ENCODE results near the gene ERICH6B.

Gene ERICH6B

DNA sequence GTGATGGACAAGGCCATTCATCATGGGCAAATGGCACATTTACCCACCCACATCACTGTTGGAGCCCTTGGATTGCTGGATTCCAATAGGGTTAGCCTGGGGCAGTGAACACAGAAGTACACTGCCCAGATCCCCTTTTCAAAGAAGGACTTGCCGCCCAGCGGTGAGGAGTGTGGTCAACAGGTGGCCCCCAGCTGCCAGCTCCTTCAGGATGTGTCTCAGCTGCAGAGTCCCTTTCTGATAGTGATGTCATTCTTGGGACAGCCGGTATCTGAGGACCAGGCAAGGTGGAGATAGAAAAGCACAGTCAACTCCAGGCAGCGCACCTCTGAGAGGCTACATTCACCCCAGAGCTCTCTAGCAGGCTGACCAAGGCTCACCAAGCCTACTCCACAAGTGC lies 16.9 kb downstream of the ERICH6B start:
- DNase-seq, result no peak

- no peak for DNase-seq
Observed at GRCh38 chr13:45596800-45597475, 18.6 kb downstream of the ERICH6B start.

- DNase-seq, result no peak
Observed at GRCh38 chr13:45595965-45596364, 19.6 kb downstream of the ERICH6B start.

DNA sequence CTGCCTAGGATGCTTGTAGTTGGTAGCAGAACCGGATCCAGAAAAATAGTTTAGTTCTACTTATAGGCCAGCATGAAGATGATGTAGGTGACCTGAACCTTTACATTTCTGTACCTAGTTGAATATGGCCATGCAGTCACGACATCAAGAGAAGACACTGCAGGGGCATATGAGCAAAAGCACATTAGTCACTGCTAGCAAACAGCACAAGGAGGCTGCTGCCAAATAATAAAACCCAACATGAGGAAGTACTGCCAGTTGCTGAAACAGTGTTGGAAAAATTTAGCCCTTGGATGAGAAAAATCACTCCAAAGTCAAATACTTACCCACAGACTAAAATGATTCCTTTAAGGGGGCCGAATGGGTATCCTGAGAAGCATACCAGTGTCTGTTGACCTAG lies 20.8 kb downstream of the ERICH6B start:
- no peak for DNase-seq

DNA sequence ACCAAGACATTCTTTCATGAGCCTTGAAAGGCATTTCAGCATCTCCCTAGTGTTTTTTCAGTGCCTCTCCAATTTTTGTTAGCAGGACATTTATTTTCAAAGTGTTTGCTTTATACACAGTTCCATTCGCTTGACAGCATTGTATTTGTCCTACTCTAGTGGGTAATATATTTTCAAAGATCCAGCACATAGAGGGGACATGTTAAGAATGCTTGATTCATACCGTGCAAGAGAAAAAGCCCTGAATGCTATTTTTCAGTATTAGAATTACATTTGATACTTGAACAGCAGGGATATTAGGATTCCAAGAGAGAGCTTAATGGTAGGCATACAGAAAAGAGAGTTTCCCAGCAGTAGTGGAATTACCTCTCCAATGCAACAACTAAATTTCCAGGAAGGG lies 21.3 kb downstream of the ERICH6B start:
- no peak for DNase-seq

GRCh38 chr13:45592758-45593157 lies 22.8 kb downstream of the ERICH6B start:
- DNase-seq, result no peak

GRCh38 chr13:45590066-45590465 lies 25.5 kb downstream of the ERICH6B start:
- DNase-seq, result no peak

DNA sequence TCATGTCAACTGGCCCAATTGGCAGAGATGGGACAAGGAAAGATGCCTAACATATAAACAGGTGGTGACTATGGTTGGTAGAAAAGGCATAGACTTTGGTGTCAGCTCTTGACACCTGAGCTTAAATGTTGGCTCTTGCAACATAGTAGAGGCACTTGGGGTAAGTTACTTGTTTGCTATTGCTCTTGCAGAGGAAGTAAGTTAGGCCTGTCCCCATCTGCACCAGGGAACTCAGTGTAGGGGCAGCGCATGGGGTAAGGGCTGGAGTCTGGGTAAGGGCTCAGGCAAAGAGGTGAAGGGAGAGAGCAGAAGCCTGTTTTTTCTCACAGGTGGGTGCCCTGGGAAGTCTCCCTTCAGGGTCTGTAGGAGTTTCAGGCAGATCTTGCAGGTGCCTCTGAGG lies 27.6 kb downstream of the ERICH6B start:
- no peak for DNase-seq

GRCh38 chr13:45584816-45585215 lies 30.7 kb downstream of the ERICH6B start:
- no peak for DNase-seq

GRCh38 chr13:45582408-45583076 lies 33.0 kb downstream of the ERICH6B start:
- DNase-seq, result no peak

GRCh38 chr13:45576466-45576865 lies 39.1 kb downstream of the ERICH6B start:
- DNase-seq, result no peak

DNA sequence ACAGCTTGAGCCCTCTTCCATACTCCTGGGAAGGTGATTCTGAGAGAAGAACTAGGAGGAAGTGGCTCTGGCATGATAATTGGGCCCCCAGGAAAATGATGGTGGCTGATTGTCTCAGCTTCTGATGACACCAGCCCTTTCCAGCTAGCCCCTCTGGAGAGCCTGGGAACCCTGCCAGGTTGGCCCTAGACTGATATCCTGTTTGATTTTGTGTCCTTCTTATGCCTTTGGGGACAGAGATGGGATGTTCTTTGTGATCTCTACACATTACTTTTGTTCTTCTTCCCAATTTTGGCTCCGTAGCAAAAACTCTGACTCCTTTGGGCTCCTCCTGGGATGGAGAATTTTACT lies 39.7 kb downstream of the ERICH6B start:
- DNase-seq, result no peak

DNA sequence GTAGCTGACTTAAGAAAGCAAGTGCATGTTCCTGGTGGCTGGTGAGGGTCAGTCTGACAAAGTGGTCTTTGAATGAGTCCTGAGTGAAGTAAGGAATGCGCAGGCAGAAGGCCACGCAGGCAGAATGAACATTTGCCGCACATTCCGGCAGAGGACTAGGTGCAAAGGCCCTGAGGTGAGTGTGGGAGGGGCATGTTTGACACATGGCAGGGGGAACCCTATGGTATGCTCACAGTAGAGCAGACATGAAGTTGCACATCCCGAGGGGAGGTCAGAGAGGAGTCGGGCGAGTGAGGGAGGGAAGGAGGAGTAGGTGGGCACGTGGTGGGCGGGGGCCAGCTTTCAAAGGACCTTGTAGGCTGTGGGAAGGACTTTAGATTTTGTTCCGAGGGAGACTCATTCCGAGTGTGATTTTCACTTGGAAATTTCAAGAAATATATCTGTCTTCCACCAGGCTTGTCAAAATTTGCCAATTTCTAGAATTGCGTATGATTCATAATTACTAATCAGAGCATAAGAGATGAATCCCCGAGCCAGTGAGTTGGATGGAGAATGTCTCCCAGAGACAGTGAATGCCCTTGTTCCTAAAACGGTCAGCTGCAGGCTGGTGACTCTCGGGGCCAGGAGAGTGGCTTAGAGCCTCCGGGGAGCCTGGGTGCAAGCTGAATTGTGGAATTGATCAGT lies 40.3 kb downstream of the ERICH6B start:
- no peak for DNase-seq

DNA sequence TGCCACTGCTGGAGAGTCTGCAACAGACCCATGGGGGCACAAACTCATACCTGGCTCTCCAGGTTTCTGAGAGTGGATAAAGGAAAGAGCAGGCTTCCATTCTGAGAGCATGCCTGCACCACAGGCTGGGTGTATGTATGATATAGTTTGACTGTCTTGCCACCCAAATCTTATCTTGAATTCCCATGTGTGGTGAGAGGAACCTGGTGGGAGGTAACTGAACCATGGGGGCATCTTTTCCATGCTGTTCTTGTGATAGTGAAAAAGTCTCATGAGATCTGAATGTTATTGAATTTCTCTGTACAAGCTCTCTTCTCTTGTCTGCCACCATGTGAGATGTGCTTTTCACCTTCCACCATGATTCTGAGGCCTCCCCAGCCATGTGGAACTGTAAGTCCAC lies 50.2 kb downstream of the ERICH6B start:
- no peak for DNase-seq

GRCh38 chr13:45564133-45564776 lies 51.3 kb downstream of the ERICH6B start:
- DNase-seq, result no peak

GRCh38 chr13:45554604-45555109 lies 60.9 kb downstream of the ERICH6B start:
- DNase-seq, result no peak

DNA sequence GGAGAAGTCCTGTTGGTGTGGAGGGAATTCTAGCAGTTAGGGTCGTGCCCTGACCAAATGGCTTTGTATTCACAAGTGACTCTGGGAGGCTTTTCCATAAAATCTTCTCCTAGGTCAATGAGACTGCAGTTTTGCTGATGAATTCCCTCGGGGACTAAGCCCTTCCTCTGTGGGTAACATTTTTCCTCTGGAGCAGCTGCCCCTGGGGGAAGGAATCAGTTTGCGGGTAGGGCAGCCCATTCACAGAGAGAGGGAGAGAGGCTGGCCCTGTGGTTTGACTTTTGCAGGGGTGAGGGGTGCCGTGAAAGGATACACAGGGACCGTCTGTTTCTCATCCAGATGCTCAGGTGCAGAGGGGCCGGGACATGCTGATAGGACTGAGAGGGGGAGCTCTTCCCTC lies 67.3 kb downstream of the ERICH6B start:
- no peak for DNase-seq

- no peak for DNase-seq
Observed at GRCh38 chr13:45546410-45546765, 69.2 kb downstream of the ERICH6B start.

- DNase-seq, result no peak
Observed at GRCh38 chr13:45545686-45546409, 69.7 kb downstream of the ERICH6B start.

DNA sequence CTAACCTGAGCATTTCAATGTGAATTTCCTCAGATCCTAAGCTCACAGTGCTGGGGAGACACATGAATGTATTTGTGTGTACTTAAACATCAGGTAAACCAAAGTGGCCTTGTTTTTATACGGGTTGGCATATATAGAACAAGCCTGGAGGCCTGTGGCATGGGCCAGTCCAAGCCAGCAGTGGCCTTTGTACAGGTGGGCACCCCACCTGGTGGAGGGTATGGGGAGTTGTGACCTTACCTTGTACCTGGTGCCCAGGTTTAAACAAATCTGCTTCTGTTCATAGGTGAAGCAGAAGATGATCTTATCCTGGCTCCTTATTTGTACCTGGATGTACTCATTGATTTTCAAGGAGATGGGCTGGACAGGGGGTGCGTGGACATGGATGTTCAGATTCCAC lies 71.0 kb downstream of the ERICH6B start:
- no peak for DNase-seq

DNA sequence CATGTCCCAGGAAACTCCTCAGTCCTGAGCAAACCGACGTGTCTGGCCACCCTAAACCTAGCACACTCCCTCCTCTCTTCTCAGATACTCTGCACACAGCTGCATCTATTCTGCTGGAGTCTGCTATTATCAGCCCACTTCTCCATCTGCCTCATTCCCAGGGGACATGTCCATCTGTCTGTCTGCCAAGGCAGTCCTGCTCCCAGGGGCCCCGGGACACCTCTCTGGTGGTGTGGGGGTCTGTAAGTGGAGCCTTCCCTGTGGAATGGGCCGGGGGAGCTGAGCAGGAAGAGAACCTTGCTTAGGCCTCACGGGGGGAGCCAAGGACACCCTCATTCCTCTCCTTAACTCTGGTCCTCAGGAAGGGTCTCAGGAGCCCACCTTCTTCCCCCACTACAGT lies 72.7 kb downstream of the ERICH6B start:
- DNase-seq, result no peak

- DNase-seq, result no peak
Observed at GRCh38 chr13:45542391-45542790, 73.1 kb downstream of the ERICH6B start.

DNA sequence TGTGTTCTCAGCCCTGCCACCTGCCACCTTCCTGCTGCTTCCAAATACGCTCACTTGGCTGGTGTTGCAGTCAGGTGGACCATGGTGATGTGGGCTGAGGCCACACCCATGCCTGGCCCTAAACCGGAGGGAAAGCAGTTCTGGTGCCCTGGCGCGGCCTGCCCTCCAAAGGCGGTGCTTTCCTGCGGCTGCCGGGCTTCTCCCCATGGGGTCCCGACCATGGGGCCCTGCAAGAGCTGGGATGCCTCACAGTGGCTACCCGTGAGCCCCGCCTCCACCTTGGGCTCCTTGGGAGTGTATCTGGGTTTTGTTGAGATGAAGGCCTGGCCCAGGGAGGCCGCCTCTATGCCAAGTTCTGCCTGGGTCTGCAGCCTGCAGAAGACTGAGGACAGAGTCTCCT lies 73.7 kb downstream of the ERICH6B start:
- no peak for DNase-seq

All from NCI-H1694 (cell line).